Stimulated activated CD4-positive, alpha-beta T cell treated with anti-CD3 and anti-CD28 coated beads, Interleukin-1b, Interleukin-23, amount 100 ng/mL, for 4 hours (primary cell): ENCODE results near the gene DDOST.
"Not testable (repeated sequence)": the region's sequence is repeated elsewhere in the genome, so short reads cannot be mapped to it uniquely, and the experiment has no call there.

Experiments used
- DNase-seq, 2 donors: peaks; one replicate each; pipeline ENCODE4 v3.0.0-alpha.2; 2020; ENCODE audit warnings: low read depth in 2 of 2

The DDOST gene

GRCh38 chr1:20691872-20692271 is 30.7 kb upstream of the DDOST start:
- no peak for DNase-seq

- DNase-seq, result no peak
These were observed 28.5 kb upstream of the DDOST start for GRCh38 chr1:20689645-20690056.

- no peak for DNase-seq
These were observed 25.9 kb upstream of the DDOST start for GRCh38 chr1:20686883-20687725.

GRCh38 chr1:20685741-20686140 is 24.6 kb upstream of the DDOST start:
- DNase-seq, result no peak

GRCh38 chr1:20685099-20685662 is 24.0 kb upstream of the DDOST start:
- DNase-seq, result no peak

DNA sequence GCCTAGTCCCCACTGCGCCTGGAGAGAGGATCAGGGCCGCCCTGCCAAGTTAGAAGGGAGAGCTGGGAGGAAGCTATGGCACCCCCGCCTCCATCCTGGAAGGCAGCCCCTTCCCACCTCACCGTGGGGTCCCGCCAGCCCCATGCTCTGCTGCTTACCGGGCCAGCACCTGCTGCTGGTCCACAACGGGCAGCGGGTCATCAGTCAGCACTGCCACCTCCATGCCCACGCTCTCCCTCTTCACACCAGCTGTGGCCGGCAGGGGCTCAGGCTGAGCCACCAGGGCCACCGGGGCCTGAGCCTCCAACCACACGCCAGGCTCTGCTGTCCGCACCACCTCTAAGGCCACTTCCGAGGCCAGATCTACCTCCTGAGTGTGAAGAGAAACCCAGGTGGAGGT is 23.5 kb upstream of the DDOST start:
- DNase-seq, result no peak

- DNase-seq, result no peak
These were observed 23.0 kb upstream of the DDOST start for GRCh38 chr1:20684050-20684620.

- no peak for DNase-seq
These were observed 22.4 kb upstream of the DDOST start for GRCh38 chr1:20683614-20684013.

DNA sequence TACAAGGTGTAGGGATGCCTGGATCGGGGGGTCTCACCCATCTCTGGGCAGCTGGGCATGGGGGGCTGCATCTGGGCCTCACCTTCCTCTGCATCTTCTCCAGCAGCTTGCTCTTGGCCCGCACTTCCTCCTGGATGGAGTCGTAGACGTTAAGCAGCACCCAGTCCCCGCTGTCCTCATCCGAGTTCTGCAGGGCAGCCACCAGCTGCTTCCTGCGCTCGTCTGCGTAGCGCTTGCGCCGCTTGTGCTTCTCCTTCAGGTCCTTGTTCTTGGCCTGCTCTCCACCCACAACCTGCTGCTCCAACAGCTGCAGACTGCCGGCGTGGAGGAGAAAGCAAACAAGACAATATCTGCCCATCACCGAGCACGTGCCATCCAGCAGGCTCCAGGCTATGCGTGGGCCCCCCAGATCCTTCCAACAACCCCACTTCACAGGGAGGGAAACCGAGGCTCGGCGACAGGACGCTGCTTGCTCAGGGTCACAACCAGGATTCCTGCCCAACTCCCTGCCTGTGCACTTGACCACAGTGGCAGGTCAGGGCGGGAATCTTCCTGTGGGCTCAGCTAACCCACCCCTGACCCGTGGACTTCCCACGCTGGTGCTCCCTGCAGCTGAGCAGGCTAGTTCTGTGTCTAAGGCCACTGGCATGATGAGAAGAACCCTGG is 21.5 kb upstream of the DDOST start:
- DNase-seq, result no peak

- DNase-seq, result no peak
These were observed 20.8 kb upstream of the DDOST start for GRCh38 chr1:20681999-20682398.

- DNase-seq, result no peak
These were observed 19.1 kb upstream of the DDOST start for GRCh38 chr1:20680269-20680668.

GRCh38 chr1:20678599-20678998 is 17.4 kb upstream of the DDOST start:
- DNase-seq, result no peak

DNA sequence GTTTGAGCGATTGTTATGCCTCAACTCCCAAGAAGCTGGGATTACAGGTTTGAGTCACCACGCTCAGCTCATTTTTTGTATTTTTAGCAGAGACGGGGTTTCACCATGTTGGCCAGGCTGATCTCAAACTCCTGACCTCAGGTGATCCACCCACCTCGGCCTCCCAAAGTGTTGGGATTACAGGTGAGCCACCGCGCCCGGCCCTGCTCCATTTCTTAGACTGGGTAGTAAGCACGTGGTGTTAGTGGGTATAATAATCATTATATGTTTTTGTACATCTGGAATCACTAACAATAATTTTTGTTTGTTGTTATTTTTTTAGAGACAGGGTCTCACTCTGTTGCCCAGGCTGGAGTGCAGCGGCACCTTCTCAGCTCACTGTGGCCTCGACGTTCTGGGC is 12.5 kb upstream of the DDOST start:
- DNase-seq, result not testable (repeated sequence)

DNA sequence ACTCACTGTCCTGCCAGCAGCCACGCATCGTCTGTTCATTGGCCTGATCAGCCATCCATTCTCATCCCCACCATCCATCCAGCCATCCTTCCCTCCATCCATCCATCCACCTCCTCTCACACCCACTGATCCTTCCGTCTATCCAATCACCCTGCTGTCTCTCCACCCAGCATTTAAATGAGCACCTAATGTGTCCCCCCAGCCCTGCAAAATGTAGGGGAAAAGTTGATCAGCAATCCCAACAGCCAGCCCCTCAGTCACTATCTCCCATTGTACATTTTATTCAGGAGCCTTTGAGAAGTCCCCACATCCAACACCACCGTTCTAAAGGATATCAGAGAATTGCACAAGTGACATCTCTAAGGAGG is 11.1 kb upstream of the DDOST start:
- no peak for DNase-seq

DNA sequence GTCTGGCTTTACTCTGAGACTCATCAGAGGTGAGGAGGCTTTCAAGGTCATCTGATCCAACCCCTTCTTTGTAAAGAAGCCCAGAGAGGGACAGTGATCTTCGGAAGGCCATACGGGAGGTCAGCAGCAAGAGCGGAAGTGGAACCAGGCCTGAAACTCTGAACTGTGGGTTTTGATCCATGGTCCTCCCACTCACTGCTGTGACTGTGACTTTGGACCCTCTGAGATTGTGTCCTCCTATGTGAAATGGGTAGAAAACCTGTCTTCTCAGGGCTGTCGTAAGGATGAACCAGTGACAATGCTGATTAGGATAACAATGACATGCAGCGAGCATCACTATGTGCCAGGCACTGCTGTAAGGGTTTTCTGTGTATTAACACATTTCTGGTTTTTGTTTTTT is 9.8 kb upstream of the DDOST start:
- DNase-seq, result no peak

GRCh38 chr1:20668581-20668980 is 7.4 kb upstream of the DDOST start:
- no peak for DNase-seq

- no peak for DNase-seq
These were observed 5.6 kb upstream of the DDOST start for GRCh38 chr1:20666804-20667203.

DNA sequence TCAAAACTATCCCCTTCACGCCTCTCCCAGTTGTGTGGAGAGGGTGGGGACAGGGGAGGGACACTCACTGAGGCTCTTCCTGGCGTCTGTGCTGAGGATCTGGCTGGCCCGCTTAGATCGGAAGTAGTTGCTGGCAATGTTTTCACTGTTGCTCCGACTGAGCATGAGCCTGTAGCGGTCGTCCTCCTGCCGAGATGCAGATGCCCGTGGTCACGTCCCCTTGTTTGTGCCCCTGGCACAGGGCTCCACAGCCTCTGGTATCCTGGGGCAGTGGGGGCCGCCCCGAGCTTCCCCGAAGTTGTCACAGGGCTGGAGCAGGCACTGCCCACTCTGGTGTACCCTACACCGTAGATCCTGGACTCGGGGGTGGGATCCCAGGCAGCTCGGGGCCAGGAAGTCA is 5.0 kb upstream of the DDOST start:
- no peak for DNase-seq

- no peak for DNase-seq
These were observed 4.6 kb upstream of the DDOST start for GRCh38 chr1:20665726-20666125.

DNA sequence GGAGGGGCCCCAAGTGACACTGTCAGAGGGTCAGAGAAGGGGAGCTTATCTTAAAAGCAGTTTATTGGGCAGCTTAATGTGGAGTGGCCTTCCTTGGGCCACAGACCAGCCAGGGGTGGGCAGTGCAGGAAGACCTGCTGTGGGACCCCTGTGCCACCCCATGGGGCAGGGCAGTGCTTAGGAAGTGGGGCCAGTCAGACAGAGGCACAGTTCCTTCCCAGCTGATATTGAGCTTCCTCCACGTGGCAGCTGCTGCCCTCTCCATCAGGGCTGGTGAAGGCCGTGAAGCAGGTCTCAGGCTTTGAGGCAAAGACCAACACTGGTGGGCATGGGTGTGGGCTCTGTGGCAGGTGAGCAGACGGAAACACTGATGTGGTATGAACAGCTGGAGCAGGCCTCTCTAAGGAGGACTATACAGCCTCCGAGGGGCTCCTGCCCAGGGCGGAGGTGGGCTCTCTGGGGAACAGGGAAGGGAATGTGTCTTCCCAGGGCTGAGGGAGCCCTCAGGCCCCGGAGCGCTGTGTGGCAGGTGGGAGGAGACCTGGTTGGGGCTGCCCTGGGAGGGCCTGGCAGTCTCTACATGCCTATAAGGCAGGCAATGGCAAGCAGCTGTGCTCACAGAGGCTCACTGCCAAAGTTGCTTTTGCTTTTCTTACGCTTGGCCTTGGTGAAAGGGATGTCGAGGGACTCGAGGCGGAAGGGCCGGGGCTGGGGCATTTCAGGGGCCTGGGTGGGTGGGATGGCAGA is 3.0 kb upstream of the DDOST start:
- no peak for DNase-seq

- DNase-seq, result no peak
These were observed 2.2 kb upstream of the DDOST start for GRCh38 chr1:20663365-20663764.

GRCh38 chr1:20662110-20662475 is 924 bp upstream of the DDOST start:
- no peak for DNase-seq
